Activated T-cell treated with anti-CD3 and anti-CD28 coated beads, Interleukin-2, amount 50 U/mL, for 48 hours (primary cell): ENCODE measurements around the gene AP1AR.
"Not testable (repeated sequence)": the region's sequence is repeated elsewhere in the genome, so short reads cannot be mapped to it uniquely, and the experiment has no call there.

Experiments used
- DNase-seq, 2 experiments: peaks; one replicate each; pipeline ENCODE4 v3.0.0-alpha.2; 2020

The AP1AR gene, protein sequence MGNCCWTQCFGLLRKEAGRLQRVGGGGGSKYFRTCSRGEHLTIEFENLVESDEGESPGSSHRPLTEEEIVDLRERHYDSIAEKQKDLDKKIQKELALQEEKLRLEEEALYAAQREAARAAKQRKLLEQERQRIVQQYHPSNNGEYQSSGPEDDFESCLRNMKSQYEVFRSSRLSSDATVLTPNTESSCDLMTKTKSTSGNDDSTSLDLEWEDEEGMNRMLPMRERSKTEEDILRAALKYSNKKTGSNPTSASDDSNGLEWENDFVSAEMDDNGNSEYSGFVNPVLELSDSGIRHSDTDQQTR

DNA sequence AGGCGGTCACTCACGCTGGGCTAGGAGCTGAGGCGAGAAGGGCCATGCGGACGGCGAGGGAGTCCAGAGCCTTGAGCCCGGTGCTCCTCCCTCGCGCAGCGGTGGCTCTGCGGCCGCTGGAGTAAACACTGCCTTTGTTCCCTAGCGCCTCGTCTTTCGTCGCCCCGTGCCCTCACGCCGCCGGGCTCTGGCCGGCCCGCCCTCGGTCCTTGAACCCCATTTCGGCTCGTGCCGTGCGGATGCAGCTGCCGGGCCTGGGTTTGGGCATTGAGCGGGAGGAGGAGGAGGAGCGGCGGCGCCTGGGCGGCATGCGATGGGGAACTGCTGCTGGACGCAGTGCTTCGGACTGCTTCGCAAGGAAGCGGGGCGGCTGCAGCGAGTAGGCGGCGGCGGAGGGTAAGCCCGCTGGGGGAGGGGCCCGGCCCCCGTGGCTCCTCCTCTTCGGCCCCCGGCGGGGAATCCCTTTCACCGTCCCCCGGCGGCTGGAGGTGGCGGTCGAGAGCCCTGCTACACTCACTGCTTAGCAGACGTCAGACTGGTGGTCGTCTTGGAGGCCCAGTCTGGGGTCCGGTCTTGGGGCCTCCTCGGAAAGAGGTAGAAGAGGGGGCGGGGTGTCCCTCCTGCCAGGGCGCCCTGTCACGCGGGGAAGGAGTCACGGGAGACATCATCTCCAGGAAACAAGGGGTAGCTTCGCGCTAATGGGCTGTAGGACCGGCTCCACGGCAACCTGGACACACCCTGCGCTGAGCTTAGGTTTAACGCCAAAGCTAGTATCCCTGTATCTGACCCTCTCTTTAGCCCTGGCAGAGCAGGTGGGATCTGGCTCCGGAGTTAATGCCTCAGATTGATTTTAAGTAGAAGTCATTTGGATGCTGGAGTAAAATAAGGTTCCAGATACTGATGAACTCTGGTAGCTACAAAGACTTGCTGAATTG is at the start of gene AP1AR:
AP1AR (plus strand) TSS at position 9 of the 935 bp plus-strand sequence; CDS start at position 314, 305 bp downstream.
- DNase-seq, result peak; percentile 87 to 90

DNA sequence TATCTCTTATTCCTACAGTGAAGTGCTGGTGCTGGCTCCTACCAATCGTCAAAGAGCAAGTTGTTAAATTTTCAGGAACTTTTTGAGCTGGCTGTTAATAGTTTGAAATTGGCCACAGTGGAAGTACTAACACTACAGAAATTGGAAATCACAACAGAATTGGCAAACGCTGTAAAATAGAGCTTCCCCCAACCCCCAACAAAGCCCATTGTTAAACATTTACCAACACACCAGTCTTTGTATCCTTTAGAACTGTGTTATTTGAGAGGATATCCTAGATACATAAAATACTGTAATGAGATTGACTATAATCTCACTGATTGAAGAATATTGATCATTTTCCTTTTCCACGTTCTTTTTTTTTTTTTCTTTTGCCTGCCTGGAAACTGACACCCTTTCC is 49.0 kb upstream of the AP1AR start:
- no peak for DNase-seq

GRCh38 chr4:112183252-112183651 is 48.3 kb upstream of the AP1AR start:
- no peak for DNase-seq

DNA sequence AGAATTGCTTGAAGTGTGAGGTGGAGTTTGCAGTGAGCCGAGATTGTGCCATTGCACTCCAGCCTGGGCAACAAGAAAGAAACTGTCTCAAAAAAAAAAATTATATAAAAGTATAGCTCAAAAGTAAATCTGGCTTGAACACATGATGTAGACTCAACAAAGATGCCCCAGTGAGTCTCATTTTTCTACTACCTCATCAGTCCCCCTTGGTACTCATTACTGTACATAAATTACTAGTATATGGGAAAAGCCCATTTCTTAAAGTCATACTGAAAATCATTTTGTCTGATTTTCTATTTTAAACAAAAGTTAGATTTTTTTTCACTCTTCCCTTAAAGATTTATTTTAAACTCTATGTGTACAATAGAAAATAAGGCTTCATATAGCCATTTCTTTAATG is 47.1 kb upstream of the AP1AR start:
- no peak for DNase-seq

- no peak for DNase-seq
Measured at GRCh38 chr4:112185334-112185733, 46.3 kb upstream of the AP1AR start.

- no peak for DNase-seq
Measured at GRCh38 chr4:112185740-112186670, 45.6 kb upstream of the AP1AR start.

DNA sequence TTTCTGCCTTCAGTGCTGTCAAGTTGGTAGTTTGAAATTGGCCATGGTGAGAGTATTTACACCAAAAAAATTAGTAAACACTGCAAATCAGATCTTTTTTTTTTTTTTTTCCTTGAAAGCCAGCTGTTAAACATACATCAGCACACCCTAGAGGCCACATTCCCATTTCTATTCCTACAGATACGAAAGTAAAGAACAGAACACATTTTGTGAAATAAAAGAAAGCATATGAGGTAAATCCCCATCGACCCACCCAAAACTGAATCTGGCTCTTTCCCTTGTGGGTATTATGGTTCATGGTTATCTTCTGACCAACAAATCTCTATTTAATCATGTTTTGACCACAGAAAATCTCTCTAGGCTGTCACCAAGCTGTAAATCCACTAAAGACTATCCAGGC is 41.8 kb upstream of the AP1AR start:
- DNase-seq, result no peak

GRCh38 chr4:112190684-112191083 is 40.9 kb upstream of the AP1AR start:
- DNase-seq, result no peak

- no peak for DNase-seq
Measured at GRCh38 chr4:112196461-112196860, 35.1 kb upstream of the AP1AR start.

GRCh38 chr4:112199041-112199440 is 32.5 kb upstream of the AP1AR start:
- DNase-seq, result no peak

- DNase-seq, result no peak
Measured at GRCh38 chr4:112201915-112202505, 29.6 kb upstream of the AP1AR start.

DNA sequence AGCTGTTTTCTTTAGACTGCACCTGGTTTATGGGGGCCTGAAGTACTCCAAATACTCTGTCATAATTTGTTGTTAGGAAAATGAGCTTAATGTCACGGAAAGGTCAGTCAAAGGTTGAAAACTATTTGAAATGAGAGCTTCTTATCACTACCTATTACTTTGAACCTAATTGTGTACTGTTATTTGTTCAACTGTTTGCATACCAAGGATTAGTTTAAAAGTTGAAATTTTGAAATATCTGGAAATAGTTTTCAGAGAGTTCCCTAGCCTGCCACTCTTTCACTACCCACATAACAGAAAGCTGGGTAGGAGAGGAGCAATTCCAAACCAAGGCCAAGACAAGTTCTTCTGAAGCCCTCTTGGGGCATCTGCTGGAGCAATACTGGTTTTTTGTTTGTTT is 28.0 kb upstream of the AP1AR start:
- DNase-seq, result no peak

DNA sequence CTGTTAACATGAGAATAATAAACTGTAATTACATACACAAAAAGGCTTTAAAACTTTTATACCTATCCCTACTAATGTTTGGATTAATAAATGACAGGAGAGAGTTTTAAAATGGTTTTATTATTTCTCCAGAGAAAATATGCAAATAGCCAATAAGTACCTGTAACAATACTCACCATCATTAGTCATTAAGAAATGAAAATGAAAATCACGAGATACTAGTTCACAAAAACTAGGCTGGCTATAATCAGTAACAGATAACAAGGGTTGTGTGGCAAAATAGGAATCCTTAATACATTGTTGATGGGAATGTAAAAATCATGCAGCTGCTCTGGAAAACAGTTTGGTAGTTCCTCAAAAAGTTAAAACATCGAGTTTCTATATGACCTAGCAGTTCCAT is 25.2 kb upstream of the AP1AR start:
- no peak for DNase-seq

- DNase-seq, result not testable (repeated sequence)
Measured at GRCh38 chr4:112208137-112209095, 23.2 kb upstream of the AP1AR start.

- no peak for DNase-seq
Measured at GRCh38 chr4:112210777-112211176, 20.8 kb upstream of the AP1AR start.

DNA sequence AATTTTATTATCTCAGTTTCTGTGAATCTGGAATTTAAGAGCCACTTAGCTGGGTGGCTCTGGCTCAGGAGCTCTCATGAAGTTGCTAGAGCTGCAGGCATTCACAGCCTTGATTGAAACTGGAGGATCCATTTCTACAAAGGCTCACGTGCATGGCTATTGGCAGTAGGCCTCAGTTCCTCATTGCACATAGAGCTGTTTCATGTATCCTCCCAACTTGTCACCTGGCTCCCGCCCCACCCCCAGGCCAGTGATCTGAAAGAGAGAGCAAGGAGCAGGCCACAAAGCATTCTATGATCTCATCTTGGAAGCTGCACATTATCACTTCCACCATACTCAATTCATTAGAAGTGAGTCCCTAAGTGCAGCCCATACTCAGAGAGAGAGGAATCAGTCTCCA is 18.5 kb upstream of the AP1AR start:
- no peak for DNase-seq

GRCh38 chr4:112213856-112214255 is 17.7 kb upstream of the AP1AR start:
- no peak for DNase-seq

- DNase-seq, result no peak
Measured at GRCh38 chr4:112214390-112215264, 17.0 kb upstream of the AP1AR start.

DNA sequence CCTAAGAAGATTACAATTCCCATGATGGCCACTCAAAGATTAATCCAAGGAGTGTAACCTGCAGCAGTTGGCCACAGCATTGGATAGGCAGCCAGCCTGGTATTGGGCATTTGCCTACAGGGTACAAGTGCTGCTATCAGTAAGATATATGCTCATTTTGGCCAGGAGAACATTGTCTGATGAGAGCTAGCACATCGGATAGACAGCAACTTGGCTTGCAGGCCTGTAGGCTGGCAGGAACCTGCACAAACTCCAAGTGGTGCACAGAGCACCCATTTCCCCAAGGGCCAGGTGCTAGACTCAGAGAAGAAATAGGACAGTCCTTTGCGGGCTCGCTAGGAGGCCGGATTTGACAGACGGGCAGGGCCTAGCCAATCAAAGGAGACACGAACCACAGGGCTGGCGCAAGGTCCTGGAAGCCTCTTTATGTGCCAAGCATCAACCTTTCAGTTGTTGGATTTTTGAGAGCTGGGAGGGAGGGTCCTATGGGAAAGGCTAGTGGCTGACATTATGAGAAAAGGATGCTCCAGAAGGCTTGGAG is 11.7 kb upstream of the AP1AR start:
- DNase-seq, result no peak
